ENCODE data around the gene SLAMF7.
A peak's percentile ranks its signal among the peaks of the same experiment; 100 is the strongest.
"Not testable (repeated sequence)": the region's sequence is repeated elsewhere in the genome, so short reads cannot be mapped to it uniquely, and the experiment has no call there.

Gene SLAMF7

DNA sequence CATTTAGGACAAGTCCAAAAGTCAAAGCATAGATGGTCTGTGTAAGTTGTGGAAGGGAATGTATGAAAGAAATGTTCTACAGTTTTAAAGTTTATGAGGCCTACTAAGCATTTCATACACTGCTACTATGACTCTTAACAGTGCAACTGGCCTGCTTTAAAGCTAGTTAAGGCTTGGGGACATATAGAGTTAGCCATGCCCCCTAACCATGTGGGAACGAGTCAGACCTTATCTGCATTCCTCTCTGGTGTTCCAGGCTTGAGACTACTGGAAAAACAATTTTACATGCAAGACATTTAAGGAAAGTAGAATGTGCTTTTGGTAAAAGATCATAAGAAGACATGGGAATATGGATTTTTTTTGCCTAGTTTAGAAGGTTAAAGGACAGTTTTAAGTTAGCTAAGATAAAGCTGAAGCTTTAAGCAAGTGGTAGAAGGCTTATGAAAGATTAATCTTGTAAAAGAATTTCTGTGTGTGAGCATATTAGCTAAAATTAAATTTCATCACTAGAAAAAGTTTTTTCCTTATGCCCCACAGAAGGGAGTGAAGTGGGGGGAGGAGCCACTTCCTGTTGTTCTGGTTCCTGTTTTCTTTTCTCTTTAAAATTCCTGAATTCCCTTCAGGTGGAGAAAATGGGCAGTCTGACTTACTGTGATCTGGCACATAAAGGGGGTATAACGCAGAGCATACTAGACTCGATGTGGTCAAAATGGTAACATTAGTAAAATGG is 18.5 kb upstream of the SLAMF7 start:
- no peak for DNase-seq (ENCODE audit: low spot score)

DNA sequence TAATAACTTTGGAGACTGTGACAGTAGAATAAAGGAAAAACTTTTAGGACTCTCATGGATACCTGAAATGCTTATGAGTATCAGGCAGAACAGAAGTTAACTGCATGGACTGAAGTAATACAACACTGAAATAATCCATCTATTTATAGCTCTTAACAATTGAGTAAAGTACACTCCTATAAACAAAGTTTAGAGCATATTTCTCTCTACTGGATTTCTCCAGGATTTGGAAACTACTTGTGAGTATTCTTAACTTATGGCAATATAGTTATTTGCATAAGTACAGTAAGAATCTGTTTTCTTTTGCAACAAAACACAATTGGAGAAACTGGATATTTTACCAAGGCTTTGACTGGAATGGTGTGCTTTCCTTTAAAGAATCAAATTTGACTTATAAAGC is 17.6 kb upstream of the SLAMF7 start:
- DNase-seq (ENCODE audit: low spot score), result no peak

DNA sequence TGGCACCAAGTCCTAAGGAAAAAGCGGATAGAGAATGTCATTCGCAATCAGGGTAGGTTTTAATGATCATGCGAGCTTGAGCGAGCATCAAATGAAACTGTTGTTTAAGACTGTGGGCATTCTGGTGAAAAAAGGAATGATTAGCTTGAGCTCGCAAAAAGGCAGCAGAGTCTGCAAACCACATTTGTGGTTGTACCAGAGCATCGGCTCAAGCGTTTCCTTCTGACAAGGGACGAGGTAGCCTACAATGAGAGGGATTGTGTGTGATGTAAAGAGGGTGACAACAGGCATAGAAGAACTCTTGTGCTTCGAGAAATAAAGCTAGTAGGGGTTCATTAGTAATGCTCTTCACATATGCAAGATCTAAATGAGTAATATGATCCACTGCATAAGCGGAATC is 16.3 kb upstream of the SLAMF7 start:
- DNase-seq (ENCODE audit: low spot score), result no peak

DNA sequence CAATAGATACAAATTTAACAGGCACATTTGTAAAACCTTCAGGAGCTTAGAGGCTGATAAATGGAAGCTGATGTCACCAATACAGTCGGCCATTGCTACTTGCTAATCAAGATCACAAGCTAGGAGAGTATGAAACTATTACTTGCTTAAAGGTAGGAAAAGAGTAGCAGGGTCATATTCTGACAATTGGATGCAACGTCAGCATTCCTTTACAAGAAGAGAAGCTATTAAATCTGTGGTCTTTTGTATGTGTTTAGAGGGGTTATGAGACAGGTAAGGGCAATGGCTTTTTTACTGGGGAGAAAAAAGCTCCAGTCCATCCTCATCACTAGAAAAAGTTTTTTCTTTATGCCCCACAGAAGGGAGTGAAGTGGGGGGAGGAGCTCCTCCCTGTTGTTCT is 15.7 kb upstream of the SLAMF7 start:
- DNase-seq (ENCODE audit: low spot score), result no peak

DNA sequence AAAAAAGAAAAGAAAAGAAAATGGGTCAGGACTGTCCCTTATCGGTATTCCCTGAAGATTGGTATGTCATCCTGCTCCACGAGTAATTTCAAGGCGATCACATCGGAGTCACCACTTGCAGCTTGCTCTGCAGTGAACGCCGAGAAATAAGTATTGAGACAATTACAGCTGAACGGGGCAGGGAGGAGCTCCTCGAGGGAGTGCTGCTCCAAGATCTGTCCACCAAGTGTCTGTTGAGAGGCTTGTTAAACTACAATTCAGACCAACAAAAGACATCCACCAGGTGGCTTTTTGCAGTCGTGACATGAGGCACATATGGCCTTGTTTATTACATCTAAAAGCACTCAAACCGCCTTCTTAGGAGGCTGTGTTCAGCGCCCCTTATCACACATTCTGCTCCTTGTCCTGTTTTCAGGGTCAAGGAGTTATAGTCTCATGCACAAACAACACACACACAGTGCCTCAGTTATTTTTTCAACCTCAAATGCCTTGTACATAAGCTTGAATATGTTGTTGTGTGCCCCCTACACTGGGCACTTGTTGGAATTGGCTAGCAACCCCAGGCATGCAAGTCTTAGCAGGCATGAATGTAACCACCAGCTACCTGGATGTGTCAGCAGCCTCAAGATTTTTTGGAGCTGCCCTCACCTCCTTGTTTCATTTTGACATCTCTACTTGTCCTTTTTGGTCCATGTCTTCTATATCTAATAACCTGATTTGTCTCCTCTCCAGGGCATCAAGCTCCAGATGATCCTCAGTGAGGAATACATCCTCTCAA is 14.4 kb upstream of the SLAMF7 start:
- no peak for DNase-seq (ENCODE audit: low spot score)

GRCh38 chr1:160726114-160726497 is 12.9 kb upstream of the SLAMF7 start:
- DNase-seq (ENCODE audit: low spot score), result no peak

- DNase-seq (ENCODE audit: low spot score), result peak; percentile 76
Observed at GRCh38 chr1:160726498-160727315, 12.3 kb upstream of the SLAMF7 start.

- DNase-seq (ENCODE audit: low spot score), result no peak
Observed at GRCh38 chr1:160727316-160727640, 11.8 kb upstream of the SLAMF7 start.

GRCh38 chr1:160731564-160731963 is 7.5 kb upstream of the SLAMF7 start:
- DNase-seq (ENCODE audit: low spot score), result not testable (repeated sequence)

DNA sequence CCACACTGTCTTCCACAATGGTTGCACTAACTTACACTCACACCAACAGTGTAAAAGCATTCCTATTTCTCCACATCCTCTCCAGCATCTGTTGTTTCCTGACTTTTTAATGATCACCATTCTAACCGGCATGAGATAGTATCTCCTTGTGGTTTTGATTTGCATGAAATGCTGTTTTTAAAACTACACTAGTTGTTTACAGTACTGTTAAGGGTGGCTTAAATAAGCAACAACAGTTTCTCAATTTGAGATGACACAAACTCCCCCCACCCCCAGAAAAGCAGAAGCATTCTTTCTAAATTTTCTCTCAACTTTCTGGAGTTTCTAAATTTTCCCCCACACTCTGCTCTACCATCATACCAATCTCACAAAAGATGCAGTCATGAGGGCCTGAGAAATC is 7.1 kb upstream of the SLAMF7 start:
- DNase-seq (ENCODE audit: low spot score), result no peak

DNA sequence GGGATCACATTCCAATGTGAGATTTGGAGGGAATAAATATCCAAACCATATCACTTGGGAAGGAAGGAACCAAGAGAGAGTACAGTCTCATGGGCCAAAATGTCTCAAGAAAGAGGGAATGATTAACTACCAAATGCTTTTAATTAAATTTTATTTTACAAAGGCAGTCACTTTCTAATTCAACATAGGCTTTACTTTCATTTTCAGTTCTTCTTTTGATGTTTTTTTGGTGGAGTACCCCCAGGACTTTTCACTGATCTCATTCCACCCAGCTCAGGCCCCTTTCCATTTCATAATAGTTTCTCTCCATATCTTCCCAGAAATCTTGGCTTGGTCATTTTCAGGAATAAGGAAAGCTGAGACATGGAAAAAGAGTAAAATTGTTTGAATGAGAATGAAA is 5.1 kb upstream of the SLAMF7 start:
- no peak for DNase-seq (ENCODE audit: low spot score)

DNA sequence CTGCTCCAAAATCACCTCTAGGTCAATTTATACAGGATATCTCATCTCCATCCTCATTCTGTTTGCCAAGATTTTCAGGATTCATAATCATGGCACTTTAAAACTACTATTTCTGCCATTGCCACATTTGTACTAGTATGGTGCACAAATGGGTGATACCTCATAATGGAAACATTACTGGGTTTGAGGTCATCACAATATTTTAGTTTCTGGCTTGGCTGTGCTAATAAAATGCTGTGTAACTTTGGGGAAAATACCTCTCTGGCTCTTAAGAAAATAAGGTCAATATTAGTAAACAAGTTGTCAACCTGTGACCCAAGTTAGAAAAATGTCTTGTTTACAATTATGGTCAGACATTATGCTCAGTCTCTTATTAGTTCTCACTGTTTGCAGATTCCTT is 4.7 kb upstream of the SLAMF7 start:
- no peak for DNase-seq (ENCODE audit: low spot score)

DNA sequence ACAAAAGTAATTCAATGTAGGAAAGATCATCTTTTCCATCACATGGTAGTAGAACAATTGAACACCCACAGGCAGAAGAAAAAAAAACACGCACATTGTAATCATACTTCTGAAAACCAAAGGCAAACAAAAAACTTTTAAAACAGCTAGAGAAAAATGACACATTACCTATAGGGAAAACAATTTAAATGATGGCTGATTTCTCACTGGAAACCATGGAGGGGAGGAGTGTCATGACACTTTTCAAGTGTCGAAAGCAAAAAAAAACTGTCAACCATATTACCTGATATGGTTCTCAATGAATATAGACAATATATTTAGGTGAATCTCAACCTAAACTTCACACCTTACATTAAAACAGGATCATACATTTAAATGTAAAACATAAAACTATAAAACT is 776 bp upstream of the SLAMF7 start:
- no peak for DNase-seq (ENCODE audit: low spot score)

DNA sequence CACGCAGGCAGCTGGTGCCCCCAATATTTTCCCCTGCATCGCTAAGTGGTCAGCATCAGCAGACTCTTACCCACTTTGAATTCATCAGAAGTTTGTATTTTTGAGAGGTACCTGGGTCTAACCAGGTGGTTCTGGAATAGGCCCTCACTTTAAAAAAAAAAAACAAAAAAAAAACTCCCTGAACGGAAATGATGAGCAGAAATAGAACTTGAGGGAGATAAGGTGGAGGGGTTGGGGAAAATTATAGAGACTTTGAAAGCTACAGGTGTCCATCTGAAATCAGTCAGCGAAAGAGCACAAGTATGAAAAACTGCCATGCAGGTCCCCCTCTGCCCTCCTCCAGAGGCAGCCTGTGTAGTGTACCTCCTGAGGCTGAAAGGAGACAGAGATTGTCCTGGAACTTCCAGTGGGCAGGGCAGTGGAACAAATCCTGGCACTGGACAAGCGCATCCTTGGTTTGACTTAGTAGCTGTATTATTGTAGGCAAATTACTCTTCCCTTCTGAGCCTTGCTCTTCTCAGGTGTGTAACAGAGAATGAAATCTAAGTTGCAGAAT is 1.2 kb downstream of the SLAMF7 start:
- DNase-seq (ENCODE audit: low spot score), result no peak

GRCh38 chr1:160741092-160741501 is 2.0 kb downstream of the SLAMF7 start:
- DNase-seq (ENCODE audit: low spot score), result no peak

GRCh38 chr1:160741612-160742348 is 2.7 kb downstream of the SLAMF7 start:
- no peak for DNase-seq (ENCODE audit: low spot score)

GRCh38 chr1:160742428-160743127 is 3.5 kb downstream of the SLAMF7 start:
- no peak for DNase-seq (ENCODE audit: low spot score)

GRCh38 chr1:160743266-160743665 is 4.2 kb downstream of the SLAMF7 start:
- DNase-seq (ENCODE audit: low spot score), result no peak

DNA sequence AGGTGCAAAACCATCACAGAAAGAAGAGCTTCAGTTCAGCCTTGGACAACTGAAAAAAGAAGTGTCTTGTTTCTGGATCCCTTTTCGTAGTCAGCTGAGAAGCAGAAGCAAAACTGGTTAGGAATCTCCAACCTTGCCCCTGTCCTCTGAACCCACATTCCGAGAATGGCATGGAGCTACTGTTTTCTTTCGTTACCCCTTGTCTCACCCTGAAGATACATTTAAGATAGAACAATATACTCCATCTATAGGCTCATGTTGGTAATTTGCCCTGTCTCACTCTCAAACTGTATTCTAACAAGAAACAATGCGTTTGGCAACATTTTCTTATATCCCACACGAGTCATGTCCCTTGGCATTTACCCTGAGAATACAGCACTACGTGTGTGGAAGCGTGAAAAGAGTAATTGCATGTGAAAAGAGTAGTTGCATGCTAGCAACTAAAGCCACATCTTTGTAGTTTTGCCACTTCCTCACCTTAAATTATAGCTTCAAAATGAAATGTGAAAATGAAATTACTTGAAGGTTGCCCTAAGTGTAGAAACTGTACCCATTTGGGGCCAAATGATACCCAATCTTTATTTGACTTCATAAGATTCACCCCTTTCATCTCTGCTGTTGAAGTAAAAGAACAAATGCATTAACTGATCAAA is 5.3 kb downstream of the SLAMF7 start:
- no peak for DNase-seq (ENCODE audit: low spot score)

DNA sequence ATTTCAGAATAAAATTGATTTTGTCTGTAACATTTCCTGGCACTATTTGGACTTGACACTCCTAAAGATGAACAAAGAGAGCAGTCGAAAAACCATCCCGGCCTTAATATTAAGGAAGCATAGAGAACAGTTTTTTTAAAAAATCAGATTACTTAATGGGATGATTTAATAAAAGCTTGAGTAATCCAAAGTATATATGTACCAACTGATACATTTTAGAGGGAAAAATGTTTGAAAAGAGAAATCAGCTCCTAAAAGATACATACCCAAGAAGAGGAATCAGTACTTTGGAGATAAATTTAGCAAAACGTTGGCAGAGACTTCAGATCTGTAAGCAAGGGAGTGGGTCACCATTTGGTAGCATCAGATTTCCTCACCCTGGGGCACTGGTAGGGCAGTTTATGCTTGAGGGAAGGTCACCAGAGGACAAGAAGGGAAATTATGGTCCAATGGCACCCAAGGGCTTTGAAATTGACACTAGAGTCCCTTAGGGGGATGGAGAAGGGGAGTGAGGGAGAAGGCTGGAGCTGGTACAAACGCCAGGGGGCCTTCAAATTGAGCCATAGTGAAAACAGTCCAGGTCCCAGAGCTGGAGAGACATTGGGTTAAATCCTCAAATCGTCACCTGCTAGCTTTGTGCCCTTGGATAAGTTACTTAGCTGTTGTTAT is 5.9 kb downstream of the SLAMF7 start:
- DNase-seq (ENCODE audit: low spot score), result no peak

Measured in GM03348 (cell line).